Keratinocyte (primary cell): ENCODE data around the gene TLCD1. TPM values are rescaled to one million over a fixed set of nuclear protein-coding genes. Genes with fewer than 3 reads are reported as not detected.
A peak's percentile ranks its signal among the peaks of the same experiment; 100 is the strongest.

Experiments used
- DNase-seq: peaks from one replicate; pipeline ENCODE4 v3.0.0-alpha.2; 2011; ENCODE audit warnings: low read depth, missing footprints, low spot score
- FAIRE-seq: peaks from 2 replicates; lab custom pipeline; 2011; peaks lifted over from hg19 to GRCh38; lab: Jason Lieb, UNC
- H2AFZ ChIP-seq: 2 replicates; pipeline ENCODE4 v1.6.0; 2012; ENCODE audit warnings: low read length, control low read depth, inconsistent platforms; ENCODE audit not compliant: control insufficient read depth
- H3K27ac ChIP-seq: 2 replicates; pipeline ENCODE4 v1.5.1; 2011; ENCODE audit warnings: low read length; ENCODE audit not compliant: control insufficient read depth, insufficient read depth
- H3K27me3 ChIP-seq: 3 replicates; pipeline ENCODE4 v1.6.0; 2011; ENCODE audit warnings: low read length; ENCODE audit not compliant: control insufficient read depth, insufficient read depth; ENCODE audit errors: extremely low read depth
- H3K36me3 ChIP-seq, 2 experiments: 2 replicates in 1 of 2; 3 replicates in 1 of 2; pipeline ENCODE4 v1.5.1; 2011; ENCODE audit warnings: low read length in 2 of 2, mild to moderate bottlenecking in 1 of 2; ENCODE audit not compliant: control insufficient read depth in 2 of 2, insufficient read depth in 2 of 2; ENCODE audit errors: extremely low read depth in 1 of 2
- H3K4me1 ChIP-seq: 3 replicates; pipeline ENCODE4 v1.5.1; 2011; ENCODE audit warnings: low read length; ENCODE audit not compliant: control insufficient read depth, insufficient read depth; ENCODE audit errors: extremely low read depth
- H3K4me2 ChIP-seq: 3 replicates; pipeline ENCODE4 v1.6.0; 2011; ENCODE audit warnings: low read depth, low read length; ENCODE audit not compliant: control insufficient read depth, insufficient read depth; ENCODE audit errors: extremely low read depth
- H3K4me3 ChIP-seq, 3 experiments: fragments of 200-600 bp in 1 of 3; sonication (generic) in 1 of 3; 2 replicates in 2 of 3; 3 replicates in 1 of 3; pipeline ENCODE4 v1.5.1; 2011 to 2016; ENCODE audit warnings: low read length in 3 of 3, mild to moderate bottlenecking in 3 of 3, control low read depth in 2 of 3, inconsistent platforms in 1 of 3, low read depth in 1 of 3, mixed read lengths in 1 of 3, mixed run types in 1 of 3, moderate library complexity in 1 of 3; ENCODE audit not compliant: control insufficient read depth in 2 of 3, insufficient read depth in 2 of 3; ENCODE audit errors: extremely low read depth in 1 of 3
- H3K79me2 ChIP-seq: 2 replicates; pipeline ENCODE4 v1.6.0; 2012; ENCODE audit warnings: low read length; ENCODE audit not compliant: control insufficient read depth, insufficient read depth
- H3K9ac ChIP-seq: 3 replicates; pipeline ENCODE4 v1.6.0; 2011; ENCODE audit warnings: low read length; ENCODE audit not compliant: control insufficient read depth, insufficient read depth; ENCODE audit errors: extremely low read depth
- H3K9me1 ChIP-seq: 3 replicates; pipeline ENCODE4 v1.6.0; 2011; ENCODE audit warnings: low read length; ENCODE audit not compliant: control insufficient read depth, insufficient read depth; ENCODE audit errors: extremely low read depth
- H3K9me3 ChIP-seq: 2 replicates; pipeline ENCODE4 v1.5.1; 2012; ENCODE audit warnings: low read depth, low read length; ENCODE audit not compliant: control insufficient read depth
- H4K20me1 ChIP-seq: 3 replicates; pipeline ENCODE4 v1.6.0; 2011; ENCODE audit warnings: low read length; ENCODE audit not compliant: control insufficient read depth, insufficient read depth; ENCODE audit errors: extremely low read depth
- CTCF ChIP-seq, 3 experiments: IDR thresholded peaks in 1 of 3; conservative IDR thresholded peaks in 1 of 3; optimal IDR thresholded peaks in 1 of 3; 2 replicates in 2 of 3; 3 replicates in 1 of 3; pipeline versions ENCODE3 to v1.5.1; 2011; ENCODE audit warnings: low read length in 3 of 3, mild to moderate bottlenecking in 3 of 3, moderate library complexity in 2 of 3, control low read depth in 1 of 3, inconsistent platforms in 1 of 3; ENCODE audit not compliant: insufficient read depth in 2 of 3; ENCODE audit errors: extremely low read depth in 1 of 3
- EZH2 ChIP-seq: IDR thresholded peaks from one replicate; pipeline ENCODE4 v1.6.1; 2012; ENCODE audit warnings: inconsistent platforms, mild to moderate bottlenecking, low read length, moderate library complexity
- dilution Hi-C: fragments of 300-500 bp; cut with MboI; formaldehyde crosslinking; loops from one replicate; pipeline ENCODE4 v1.7.0; 2020; ENCODE audit warnings: low sequenced_read_pairs; ENCODE audit not compliant: extremely low pct_ligation_motif_present
- polyA plus RNA-seq, 5 experiments: library from polyadenylated mRNA; depleted of rRNA in 3 of 5; stranded (reverse) in 3 of 5; stranded (forward) in 1 of 5; unstranded in 1 of 5; fragments of >200 nt; gene quantifications; 1 replicate in 1 of 5; 2 replicates in 3 of 5; 3 replicates in 1 of 5; pipeline versions ENCODE4 v1.2.1 to v1.2.3, GENCODE V29; 2011 to 2012; ENCODE audit warnings: missing spikeins in 2 of 5, low read depth in 1 of 5, low replicate concordance in 1 of 5

Gene TLCD1
- polyA plus RNA-seq, 1 donor (not counting 4 experiments of a cell fraction or from before 2014, with no cell fraction given) = 14.0 TPM

DNA sequence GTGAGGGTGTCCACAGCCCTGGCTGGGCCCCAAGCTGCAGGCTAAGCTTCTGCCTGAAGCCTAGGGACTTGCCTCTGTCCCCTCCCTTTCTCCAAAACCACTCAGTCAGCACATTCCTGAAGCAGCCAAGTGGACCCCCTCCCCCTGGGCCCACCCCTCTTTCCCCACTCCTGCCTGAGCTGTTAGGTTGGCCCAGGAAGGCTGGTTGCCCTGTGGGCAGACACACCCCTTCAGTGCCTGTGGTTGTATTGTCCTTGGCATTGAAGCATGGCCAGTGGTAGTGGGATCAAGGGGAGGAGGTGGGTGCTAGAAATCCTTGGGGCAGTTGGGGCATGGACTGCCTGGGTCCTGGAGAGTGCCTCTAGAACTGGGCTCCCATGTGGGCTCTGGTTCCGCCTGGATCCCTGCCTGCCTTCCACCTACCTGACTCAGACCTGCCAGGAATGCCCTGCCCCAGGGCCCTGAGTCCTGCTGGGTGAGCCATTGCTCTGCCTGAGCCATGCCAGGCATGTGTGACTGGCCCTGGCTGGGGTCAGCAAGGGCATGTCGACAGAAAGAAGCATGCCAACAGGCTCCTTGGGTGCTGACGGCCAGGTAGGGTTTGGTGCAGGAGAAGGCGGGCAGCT, 19.9 kb upstream of the TLCD1 start:
- peak; percentile 77 for DNase-seq
- dilution Hi-C loops = no loop called here
- Histone ChIP-seq H3K27me3 (no peaks in the 10 kb centered on the region), H3K79me2 (peaks cover 62% of the 10 kb centered on the region), H3K9ac (peak overlapping the region; percentile 96), H3K27ac (peak overlapping the region; percentile 91), H3K4me3 (peak overlapping the region; percentile 88 to 98 (median 89)), H3K4me1 (peaks cover 36% of the 10 kb centered on the region), H2AFZ (no peak overlapping the region), H3K9me3 (peaks cover 3% of the 10 kb centered on the region), H3K36me3 (peaks cover 33 to 41% of the 10 kb centered on the region in 2 experiments), H3K4me2 (peak overlapping the region; percentile 87), H3K9me1 (peaks cover 7% of the 10 kb centered on the region), H4K20me1 (peaks cover 39% of the 10 kb centered on the region)
- TF ChIP-seq EZH2 (no peak), CTCF (optimal IDR thresholded peaks at IDR 0.05 in 1 of 3, IDR thresholded peaks at IDR 0.05 in 1 of 3, conservative IDR thresholded peaks at IDR 0.05 in 1 of 3; ENCODE audit: extremely low read depth in 1 of 3, insufficient read depth in 2 of 3, low read length in 3 of 3) (no peak)
- peak; percentile 65 for FAIRE-seq

- dilution Hi-C loops = no loop called here
- Histone ChIP-seq H3K27ac (peak overlapping the region; percentile 91), H3K9me3 (peaks cover 9% of the 10 kb centered on the region), H3K4me2 (peak overlapping the region; percentile 87), H4K20me1 (peaks cover 34% of the 10 kb centered on the region), H3K9ac (peak overlapping the region; percentile 96), H2AFZ (no peak overlapping the region), H3K27me3 (no peaks in the 10 kb centered on the region), H3K4me3 (peak overlapping the region; percentile 88 to 98 (median 89)), H3K4me1 (peaks cover 36% of the 10 kb centered on the region), H3K9me1 (peaks cover 7% of the 10 kb centered on the region), H3K79me2 (peaks cover 55% of the 10 kb centered on the region), H3K36me3 (peaks cover 29 to 34% of the 10 kb centered on the region in 2 experiments)
- FAIRE-seq (no peak), DNase-seq (no peak)
- no peak for TF ChIP-seq EZH2
- TF ChIP-seq CTCF (optimal IDR thresholded peaks at IDR 0.05 in 1 of 3, IDR thresholded peaks at IDR 0.05 in 1 of 3, conservative IDR thresholded peaks at IDR 0.05 in 1 of 3; ENCODE audit: extremely low read depth in 1 of 3, insufficient read depth in 2 of 3, low read length in 3 of 3) = no peak
Observed at GRCh38 chr17:28744972-28745785, 19.1 kb upstream of the TLCD1 start.
